ENCODE results near the gene RAB31. TPM values are rescaled to one million over a fixed set of nuclear protein-coding genes. Genes with fewer than 3 reads are reported as not detected.

RAB31 gene
- total RNA-seq, 1 experiment from 2014 or later: 6.1 TPM

DNA sequence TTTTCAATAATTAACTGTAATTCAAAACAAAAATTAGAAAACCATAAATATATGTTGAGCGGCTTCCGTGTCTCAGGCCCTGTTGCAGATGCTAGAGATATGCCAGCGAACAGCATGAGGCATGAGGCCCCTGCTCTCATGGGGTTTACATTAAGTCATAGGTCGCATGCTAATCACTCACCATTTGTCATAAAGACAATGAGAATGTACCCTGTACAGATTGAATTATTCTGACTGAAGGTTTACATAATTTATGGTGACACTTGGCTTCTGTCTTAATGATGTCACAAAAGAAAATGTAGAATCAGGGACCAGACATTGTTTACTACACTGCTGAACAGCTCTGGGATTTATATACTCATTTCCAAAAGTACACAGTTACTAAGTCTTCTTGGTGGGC, 199.8 kb downstream of the RAB31 start:
- DNase-seq (ENCODE audit: low spot score): no peak
- H3K4me3 ChIP-seq (ENCODE audit: low read depth, low read length, poor library complexity, severe bottlenecking): no peak overlapping the region
- no TSS peak for BruUV-seq (replicated peaks)
- H3K36me3 ChIP-seq (ENCODE audit: insufficient read depth, low read length, poor library complexity, severe bottlenecking): no peaks in the 10 kb centered on the region
- no peak overlapping the region for H3K27ac ChIP-seq (ENCODE audit: low read depth, low read length, poor library complexity, severe bottlenecking)
- TF ChIP-seq, protein P1, sequence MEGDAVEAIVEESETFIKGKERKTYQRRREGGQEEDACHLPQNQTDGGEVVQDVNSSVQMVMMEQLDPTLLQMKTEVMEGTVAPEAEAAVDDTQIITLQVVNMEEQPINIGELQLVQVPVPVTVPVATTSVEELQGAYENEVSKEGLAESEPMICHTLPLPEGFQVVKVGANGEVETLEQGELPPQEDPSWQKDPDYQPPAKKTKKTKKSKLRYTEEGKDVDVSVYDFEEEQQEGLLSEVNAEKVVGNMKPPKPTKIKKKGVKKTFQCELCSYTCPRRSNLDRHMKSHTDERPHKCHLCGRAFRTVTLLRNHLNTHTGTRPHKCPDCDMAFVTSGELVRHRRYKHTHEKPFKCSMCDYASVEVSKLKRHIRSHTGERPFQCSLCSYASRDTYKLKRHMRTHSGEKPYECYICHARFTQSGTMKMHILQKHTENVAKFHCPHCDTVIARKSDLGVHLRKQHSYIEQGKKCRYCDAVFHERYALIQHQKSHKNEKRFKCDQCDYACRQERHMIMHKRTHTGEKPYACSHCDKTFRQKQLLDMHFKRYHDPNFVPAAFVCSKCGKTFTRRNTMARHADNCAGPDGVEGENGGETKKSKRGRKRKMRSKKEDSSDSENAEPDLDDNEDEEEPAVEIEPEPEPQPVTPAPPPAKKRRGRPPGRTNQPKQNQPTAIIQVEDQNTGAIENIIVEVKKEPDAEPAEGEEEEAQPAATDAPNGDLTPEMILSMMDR (conservative IDR thresholded peaks at IDR 0.05; ENCODE audit: low read depth, low read length): no peak
- no peak for TF ChIP-seq EZH2 (IDR thresholded peaks at IDR 0.05; ENCODE audit: borderline replicate concordance, low read depth, low read length, poor library complexity, severe bottlenecking)
- POLR2A ChIA-PET (ENCODE audit: low non-redundant PET): no interaction called here
- H3K27me3 ChIP-seq (replicated peaks; ENCODE audit: insufficient read depth, low read depth, low read length, poor library complexity): no peaks in the 10 kb centered on the region
- CTCF ChIA-PET: no interaction called here
- H3K4me1 ChIP-seq (ENCODE audit: insufficient read depth, low read length, poor library complexity, severe bottlenecking): no peaks in the 10 kb centered on the region
- intact Hi-C loops (cut with micrococcal nuclease; ENCODE audit: unreplicated experiment): no loop called here
- H3K9me3 ChIP-seq (ENCODE audit: low read depth, low read length, poor library complexity, severe bottlenecking): no peaks in the 10 kb centered on the region

DNA sequence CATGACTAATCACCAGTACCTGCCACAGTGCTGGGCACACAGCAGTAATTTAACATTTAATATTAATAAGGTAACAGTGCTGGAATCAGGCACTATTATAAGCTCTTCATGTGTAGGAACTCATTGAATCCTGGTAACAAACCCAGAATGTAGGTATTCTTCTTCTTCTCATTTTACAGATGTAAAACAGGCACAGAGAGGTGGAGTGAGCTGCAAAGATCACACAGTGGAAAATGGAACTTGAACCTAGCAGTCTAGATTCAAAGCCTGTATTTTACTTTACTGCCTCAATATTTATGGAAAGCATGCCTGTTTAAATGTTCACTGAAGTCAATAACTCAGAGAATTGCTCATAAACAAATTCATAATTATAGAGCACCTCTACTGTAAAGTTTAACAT, 202.0 kb downstream of the RAB31 start:
- TF ChIP-seq EZH2 (IDR thresholded peaks at IDR 0.05; ENCODE audit: borderline replicate concordance, low read depth, low read length, poor library complexity, severe bottlenecking): no peak
- TF ChIP-seq, protein P1 (conservative IDR thresholded peaks at IDR 0.05; ENCODE audit: low read depth, low read length): no peak
- no peak for DNase-seq (ENCODE audit: low spot score)
- no peak overlapping the region for H3K4me3 ChIP-seq (ENCODE audit: low read depth, low read length, poor library complexity, severe bottlenecking)
- H3K36me3 ChIP-seq (ENCODE audit: insufficient read depth, low read length, poor library complexity, severe bottlenecking): no peaks in the 10 kb centered on the region
- H3K4me1 ChIP-seq (ENCODE audit: insufficient read depth, low read length, poor library complexity, severe bottlenecking): no peaks in the 10 kb centered on the region
- BruUV-seq (replicated peaks): no TSS peak
- no peaks in the 10 kb centered on the region for H3K9me3 ChIP-seq (ENCODE audit: low read depth, low read length, poor library complexity, severe bottlenecking)
- CTCF ChIA-PET: no interaction called here
- intact Hi-C loops (cut with micrococcal nuclease; ENCODE audit: unreplicated experiment): no loop called here
- POLR2A ChIA-PET (ENCODE audit: low non-redundant PET): no interaction called here
- H3K27me3 ChIP-seq (replicated peaks; ENCODE audit: insufficient read depth, low read depth, low read length, poor library complexity): no peaks in the 10 kb centered on the region
- no peak overlapping the region for H3K27ac ChIP-seq (ENCODE audit: low read depth, low read length, poor library complexity, severe bottlenecking)

DNA sequence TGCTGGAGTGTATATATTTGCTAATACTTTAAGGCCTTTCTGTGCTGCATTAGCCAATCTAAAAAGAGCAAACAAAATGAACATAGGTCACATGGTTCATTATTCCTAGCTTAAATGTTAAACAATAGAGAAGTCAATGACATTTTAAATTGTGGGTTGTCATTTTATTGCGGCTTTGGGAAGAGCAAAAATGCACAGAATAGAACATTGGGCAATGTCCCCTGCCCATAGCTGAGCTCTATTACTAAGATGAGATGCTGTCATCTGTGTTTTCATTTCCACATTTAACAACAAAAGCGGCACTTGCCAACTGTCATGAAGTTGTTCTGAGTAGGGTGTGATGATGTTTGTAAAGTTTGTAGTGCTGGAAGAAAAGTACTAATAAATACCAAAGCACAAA, 202.6 kb downstream of the RAB31 start:
- peaks cover 2% of the 10 kb centered on the region for H3K4me1 ChIP-seq (ENCODE audit: insufficient read depth, low read length, poor library complexity, severe bottlenecking)
- H3K27me3 ChIP-seq (replicated peaks; ENCODE audit: insufficient read depth, low read depth, low read length, poor library complexity): no peaks in the 10 kb centered on the region
- DNase-seq (ENCODE audit: low spot score): no peak
- ChIA-PET POLR2A (ENCODE audit: low non-redundant PET) (no interaction called here), CTCF (no interaction called here)
- no peaks in the 10 kb centered on the region for H3K36me3 ChIP-seq (ENCODE audit: insufficient read depth, low read length, poor library complexity, severe bottlenecking)
- H3K9me3 ChIP-seq (ENCODE audit: low read depth, low read length, poor library complexity, severe bottlenecking): no peaks in the 10 kb centered on the region
- H3K27ac ChIP-seq (ENCODE audit: low read depth, low read length, poor library complexity, severe bottlenecking): no peak overlapping the region
- no TSS peak for BruUV-seq (replicated peaks)
- no peak overlapping the region for H3K4me3 ChIP-seq (ENCODE audit: low read depth, low read length, poor library complexity, severe bottlenecking)
- no peak for TF ChIP-seq EZH2 (IDR thresholded peaks at IDR 0.05; ENCODE audit: borderline replicate concordance, low read depth, low read length, poor library complexity, severe bottlenecking)
- TF ChIP-seq, protein P1 (conservative IDR thresholded peaks at IDR 0.05; ENCODE audit: low read depth, low read length): no peak
- intact Hi-C loops (cut with micrococcal nuclease; ENCODE audit: unreplicated experiment): no loop called here
